OCI-M1 (cell line): ENCODE measurements around the gene NAV3.

ENCODE experiments used
- DNase-seq: peaks from one replicate; lab custom pipeline; 2025; lab: John Stamatoyannopoulos, UW

The NAV3 gene

DNA sequence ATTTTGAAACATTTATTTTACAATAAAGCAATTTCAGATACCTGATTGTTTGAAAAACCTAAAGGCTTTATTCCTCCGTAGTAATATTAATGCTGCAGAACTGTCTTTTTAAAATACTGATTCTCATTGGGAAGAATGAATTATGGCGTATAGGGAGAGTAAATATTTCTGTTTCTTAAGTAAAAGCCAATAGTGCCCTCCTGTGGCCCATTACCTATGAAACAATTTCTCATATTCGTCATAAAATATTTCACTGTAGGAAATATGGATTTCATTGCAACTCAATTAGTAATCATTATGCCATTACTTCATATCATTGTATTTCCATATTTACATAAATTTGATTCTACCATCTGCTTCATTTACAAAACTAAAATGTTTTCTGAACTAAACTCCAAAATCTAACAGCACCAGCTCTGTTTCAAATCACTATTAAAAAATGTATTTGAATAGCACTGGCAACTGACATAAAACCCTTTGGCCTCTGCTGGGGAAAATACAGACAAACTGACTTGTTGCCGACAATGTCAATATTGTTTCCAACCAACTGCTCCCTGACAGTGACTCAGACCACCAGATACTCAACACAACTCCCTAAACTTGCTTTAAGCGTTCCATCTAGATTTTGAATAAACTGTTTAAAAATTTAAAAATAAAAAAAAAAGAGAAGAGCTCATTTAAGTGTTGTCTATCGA lies 290.3 kb downstream of the NAV3 start:
- peak; percentile 80 for DNase-seq

DNA sequence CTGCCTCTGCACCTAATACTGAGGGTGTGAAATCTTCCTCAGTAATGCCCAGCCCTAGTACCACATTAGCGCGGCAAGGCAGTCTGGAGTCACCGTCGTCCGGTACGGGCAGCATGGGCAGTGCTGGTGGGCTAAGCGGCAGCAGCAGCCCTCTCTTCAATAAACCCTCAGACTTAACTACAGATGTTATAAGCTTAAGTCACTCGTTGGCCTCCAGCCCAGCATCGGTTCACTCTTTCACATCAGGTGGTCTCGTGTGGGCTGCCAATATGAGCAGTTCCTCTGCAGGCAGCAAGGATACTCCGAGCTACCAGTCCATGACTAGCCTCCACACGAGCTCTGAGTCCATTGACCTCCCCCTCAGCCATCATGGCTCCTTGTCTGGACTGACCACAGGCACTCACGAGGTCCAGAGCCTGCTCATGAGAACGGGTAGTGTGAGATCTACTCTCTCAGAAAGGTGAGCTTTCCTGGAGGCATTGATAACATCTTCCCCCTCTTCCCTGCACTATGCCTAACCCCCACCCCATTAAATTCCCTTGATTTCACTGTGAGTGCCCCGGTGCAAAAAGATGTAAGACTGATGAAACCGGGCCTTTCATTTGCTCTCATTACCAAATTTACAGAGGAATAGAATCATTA lies 291.4 kb downstream of the NAV3 start:
- DNase-seq: no peak

DNA sequence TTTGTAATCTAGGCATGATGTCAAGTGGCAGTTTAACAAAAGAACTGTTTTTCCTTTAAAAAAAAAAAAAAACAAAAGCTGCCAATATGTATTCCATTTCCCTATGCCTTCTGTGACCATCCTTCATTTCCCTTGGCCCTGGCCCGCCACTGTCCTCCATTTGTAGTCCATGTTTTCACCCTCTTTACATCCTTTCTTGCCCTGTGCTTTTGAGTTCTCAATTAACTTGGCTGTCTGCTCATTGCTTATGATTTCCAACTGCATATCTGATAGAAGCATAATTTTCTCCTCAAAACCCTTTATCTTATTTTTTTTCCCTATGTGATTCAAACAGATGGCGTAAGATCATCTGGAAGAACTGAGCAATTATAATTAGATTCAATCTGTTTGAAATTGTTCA lies 297.5 kb downstream of the NAV3 start:
- no peak for DNase-seq

DNA sequence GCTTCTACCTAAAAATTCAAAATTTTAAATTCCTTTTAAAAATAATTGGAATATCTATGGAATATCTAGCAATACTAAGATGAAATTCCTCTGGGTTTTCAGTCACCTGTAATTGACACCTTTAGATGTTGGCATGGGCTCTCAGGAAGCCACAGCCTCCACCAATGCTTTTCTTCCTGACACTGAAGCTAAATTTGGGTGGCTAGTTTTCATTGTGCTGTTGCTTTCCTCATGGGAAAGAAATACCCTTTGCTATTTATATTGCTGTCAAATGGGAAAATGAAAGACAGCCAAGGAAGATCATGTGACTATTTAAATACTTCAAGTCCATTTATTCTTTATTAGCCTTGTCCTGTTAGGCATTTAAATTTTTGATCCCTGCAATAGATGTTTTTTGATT lies 313.0 kb downstream of the NAV3 start:
- no peak for DNase-seq

DNA sequence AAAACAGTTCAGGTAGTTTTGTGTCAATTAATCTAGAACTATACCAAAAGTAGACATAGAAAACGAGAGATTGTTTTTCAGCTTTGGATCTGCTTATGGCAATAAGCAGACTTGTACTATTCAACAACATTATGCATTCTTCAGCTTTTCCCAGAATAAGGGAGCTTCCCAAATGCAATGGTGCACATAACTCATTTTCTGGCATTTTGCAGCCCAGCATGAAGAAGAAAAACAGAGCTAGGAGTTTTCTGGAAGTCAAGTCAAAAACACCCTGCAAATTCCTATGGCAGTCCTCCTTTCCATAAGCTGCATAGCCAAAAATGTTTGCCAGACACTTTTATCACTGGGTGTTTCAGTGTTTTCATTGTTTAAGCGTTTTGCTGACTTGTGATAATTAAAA lies 314.7 kb downstream of the NAV3 start:
- DNase-seq: no peak

DNA sequence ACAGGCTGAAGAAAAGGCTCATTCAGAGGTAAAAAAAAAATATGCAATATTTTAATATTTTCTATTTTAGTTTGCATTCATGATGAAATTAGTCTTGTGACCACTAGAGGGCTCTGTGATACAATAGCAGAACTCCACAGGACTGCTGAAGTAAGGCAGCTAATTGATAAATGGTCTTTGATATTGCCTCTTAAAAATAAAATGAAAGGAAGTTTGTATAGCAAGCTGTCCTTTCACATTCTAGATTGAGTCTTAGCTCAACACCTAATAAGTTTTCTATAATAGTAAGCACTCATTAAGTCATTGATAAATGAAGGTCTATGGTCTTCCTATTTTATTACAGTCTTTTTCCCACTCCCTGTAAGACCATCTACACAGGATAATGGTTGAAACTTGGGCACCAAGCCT lies 315.7 kb downstream of the NAV3 start:
- peak; percentile 41 for DNase-seq

DNA sequence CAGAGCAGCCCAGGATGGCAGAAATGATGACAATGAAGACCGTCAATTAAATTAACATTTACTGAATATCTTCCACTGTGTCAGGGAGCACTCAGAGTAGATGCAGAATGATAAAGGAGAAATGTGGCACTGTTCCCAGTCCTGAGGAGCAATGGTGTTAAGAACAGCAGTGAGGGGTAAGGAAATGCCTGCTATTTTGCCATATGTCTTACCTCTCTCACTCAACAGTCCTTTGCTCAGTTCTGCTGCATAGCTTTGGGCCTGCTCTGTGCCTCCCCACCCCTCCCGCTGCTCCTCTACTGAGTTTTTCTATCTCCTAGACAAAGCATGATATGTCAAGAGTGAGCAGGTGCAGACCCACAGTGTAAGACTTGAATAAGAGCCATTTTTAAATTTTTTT lies 318.8 kb downstream of the NAV3 start:
- no peak for DNase-seq

DNA sequence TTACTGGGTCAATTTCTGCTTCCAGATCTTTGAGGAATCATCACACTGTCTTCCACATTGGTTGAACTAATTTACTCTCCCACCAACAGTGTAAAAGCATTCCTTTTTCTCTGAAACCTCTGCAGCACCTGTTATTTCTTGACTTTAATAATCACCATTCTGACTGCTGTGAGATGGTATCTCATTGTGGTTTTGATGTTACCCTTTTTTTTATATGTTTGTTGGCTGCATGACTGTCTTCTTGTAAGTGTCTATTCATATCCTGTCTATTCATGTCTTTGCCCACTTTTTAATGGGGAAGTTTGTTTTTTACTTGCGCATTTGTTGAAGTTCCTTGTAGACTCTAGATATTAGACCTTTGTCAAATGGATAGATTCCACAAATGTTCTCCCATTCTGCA lies 324.9 kb downstream of the NAV3 start:
- no peak for DNase-seq

DNA sequence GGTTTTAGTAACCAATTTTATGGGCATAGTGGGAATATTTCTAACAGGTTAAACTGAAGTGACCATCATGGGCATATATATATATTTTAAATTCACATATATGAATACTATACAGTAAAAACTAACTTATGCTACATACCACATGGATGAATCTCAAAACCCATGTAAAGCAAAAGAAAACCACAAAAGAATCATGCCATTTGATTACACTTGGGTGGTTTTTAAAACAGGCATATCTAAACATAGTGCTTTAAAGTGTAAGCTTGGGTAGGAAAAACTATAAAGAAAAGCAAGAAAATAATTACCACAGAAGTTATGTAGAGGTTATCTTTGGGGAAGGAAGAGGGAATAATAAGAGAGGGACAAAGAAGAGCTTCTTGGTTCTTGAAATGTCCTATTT lies 326.1 kb downstream of the NAV3 start:
- no peak for DNase-seq

DNA sequence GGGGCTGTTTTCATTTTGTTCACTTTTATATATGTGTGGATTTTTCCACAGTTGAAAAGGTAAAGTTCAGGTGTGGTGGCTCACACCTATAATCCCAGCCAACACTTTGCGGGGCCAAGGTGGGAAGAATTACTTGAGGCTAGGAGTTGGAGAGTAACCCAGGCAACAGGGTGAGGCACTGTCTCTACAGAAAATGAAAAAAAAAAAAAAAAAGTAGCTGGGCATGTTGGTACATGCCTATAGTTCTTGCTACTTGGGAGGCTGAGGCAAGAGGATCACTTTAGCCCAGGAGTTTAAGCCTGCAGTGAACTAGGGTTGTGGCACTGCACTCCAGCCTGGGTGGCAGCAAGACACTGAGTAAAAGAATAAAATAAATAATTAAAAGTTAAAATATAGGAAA lies 326.5 kb downstream of the NAV3 start:
- DNase-seq: no peak

DNA sequence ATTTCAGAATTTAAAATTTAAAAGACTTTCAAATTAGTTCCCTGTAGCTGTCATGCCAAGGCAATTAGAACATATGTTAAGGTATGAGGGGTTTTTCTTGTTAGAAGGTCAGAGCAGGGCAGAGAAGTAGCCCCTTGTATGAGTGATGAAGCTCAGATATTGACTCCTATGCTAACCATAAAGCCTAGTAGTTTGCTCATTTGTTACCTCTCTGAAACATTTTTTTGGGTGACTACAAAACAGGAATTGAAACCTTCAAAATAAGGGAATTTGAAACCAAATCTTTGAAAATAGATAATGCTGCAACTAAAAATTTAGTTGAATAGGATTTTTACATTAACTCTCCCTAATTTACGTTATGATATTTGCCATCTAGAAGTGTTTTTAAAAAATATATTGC lies 333.5 kb downstream of the NAV3 start:
- DNase-seq: no peak

DNA sequence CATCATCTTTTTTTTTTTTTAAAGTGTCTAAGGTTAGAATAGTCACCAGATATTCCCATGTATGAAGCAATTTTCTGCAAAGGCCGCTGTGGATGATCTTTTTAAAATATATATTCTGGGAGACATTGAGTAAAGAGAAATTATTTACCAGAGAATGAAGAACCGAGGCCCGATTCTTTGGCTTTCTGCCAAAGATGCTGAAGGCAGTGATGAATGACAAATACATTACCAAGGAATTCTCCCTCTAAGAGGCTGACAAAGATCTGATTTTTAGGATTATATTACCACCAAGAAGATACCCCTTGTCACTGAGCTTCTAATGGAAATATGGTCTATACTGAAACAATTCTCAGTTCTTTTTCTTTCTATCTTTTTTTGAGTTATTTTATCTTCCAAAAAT lies 336.8 kb downstream of the NAV3 start:
- no peak for DNase-seq

DNA sequence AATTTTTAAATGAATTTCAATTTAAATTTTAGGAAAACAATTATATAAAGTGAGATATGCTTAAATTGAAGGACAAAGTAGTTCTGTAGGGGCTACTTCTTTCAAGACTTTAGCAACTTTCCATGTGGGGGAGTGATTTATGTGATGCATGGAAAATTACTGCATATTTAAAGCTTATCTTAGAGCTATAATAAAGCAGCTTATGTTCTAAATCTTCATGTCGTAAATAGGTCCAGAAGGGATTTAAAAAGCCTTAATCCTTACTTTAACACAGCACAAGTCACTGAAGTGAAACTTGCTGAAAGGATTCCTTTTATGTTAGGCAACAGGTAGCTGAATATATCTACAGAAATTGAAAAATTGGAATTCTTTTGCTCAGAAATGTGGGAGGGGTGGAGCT lies 340.4 kb downstream of the NAV3 start:
- no peak for DNase-seq

DNA sequence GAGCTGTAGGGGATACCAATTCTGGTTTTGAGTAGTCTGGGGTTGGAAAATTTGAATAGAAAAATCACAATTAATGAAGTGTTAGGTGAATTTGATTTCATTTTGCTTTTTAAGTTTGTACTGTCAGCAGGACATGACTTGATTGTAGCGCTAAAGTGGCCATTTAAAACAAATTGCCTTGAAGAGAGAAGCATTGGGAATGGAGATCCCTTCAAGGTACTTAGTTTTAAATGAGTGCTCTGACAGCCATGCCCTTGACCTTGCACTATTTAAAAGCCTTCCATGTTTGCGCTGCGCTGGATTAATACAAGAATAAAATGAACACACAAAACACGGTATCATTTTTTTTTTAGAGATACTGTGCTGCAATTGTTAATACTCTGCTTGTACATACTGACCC lies 345.9 kb downstream of the NAV3 start:
- DNase-seq: no peak

DNA sequence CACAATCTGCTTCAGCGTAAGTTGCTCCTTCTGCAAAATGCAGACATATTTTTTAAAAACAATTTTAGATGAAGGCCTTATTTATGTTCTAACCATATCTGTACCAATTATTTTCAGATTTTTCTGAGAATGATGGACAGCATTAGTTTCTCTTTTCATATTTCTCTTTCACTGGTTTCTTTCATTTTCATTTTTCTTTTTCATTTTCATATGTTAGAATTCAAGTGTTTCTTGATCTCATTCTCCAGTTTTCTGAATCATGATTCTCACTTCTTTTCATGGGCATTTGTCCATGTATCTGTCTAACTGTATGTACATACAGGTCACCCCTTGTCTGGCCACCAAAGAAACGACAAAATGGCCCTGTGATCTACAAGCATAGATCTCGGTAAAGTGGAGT lies 346.6 kb downstream of the NAV3 start:
- DNase-seq: no peak

DNA sequence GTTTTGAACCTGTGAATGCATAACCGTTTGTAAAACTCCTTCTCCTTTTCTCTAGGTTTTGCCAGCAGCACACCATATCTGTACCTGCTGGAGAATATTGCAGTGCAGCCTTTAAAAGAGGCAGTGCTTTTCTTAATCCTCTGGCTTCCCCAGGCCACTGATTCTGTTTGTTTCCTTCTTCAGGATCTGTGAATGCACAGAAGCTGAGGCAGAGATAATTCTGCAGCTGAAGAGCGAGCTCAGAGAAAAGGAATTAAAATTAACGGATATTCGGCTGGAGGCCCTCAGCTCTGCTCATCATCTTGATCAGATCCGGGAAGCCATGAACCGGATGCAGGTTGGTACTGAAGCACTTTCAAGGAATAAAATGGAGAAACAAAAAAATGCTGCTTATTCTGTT lies 348.7 kb downstream of the NAV3 start:
- DNase-seq: peak; percentile 62

DNA sequence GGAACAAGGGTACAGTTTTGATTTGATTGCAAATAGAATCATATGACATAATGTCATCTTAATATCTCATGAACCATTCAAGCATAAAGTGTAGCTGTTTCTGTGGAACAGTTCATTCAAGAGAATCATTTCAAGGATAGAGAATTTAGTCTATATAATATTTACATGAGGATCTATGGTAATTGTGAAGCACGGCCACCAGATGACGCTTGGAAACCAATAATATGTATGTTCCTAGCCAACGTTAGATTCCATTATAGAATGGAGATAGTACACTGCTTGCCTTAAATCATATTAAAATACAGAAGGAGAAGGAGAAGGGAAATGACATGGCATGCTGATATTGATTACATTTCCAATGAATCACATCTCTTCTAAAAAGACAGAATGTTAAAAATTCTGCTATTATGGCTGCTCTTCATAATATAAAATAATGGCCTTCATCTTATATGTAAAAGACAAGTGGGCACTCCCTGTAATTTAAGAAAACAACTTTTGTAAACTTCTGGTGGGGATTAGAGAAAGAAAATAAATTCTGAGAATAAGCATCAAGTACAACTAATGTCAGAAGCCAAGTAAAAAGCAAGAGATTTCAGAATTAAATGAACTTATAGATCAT lies 351.0 kb downstream of the NAV3 start:
- peak; percentile 82 for DNase-seq

DNA sequence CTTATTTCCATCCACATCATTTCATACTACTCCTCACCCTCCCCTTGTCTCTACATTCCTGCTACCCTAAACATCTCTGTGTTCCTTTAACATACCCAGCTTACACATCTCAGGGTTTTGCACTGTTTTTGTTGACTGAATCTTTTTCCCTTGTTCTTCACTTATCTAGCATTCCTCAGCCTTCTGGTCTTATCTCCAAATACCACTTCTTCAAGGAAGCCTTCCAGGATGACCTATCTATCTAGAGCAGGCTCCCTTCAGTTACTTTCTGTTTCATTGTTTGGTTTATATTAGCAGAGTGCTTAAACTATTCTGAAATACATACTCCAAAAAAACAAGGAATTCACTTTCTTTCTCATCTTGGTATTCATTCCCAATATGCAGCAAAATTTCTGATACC lies 353.1 kb downstream of the NAV3 start:
- DNase-seq: peak; percentile 93

DNA sequence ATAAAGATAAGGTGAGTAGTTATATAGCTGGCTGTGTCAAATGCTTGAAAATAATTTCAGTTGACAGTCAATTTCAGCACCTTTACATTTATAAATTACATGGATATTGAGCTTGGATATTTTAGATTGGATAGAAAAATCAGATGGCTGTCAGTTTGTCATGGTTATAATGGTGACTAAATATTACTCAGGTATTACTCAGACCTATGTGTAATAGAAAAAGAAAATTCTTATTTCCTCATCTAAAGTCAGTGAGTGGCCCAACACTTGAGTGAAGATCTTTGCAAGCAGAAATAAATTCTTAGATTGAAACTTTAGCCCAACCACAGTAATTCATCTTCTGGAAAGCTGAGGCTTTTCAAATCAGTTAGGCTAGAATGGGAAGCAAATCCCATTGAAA lies 354.4 kb downstream of the NAV3 start:
- DNase-seq: no peak

DNA sequence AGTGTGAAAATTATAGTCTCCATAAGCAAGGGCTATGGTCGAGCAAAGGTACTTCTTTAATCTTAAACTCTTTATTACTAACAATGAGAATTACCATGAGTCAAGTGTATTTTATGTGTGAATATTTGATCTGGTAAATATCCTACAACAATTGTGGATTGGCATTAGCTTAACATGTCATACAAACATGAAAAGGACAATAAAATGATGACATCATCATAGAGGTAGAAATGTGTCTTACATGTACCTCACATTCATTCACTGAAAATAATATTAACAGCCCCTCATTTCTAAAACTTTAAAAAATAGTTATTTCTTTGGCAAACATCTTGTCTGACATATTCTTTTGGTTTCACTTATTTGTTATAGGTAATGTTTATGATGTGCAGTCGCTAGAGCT lies 355.0 kb downstream of the NAV3 start:
- DNase-seq: no peak

DNA sequence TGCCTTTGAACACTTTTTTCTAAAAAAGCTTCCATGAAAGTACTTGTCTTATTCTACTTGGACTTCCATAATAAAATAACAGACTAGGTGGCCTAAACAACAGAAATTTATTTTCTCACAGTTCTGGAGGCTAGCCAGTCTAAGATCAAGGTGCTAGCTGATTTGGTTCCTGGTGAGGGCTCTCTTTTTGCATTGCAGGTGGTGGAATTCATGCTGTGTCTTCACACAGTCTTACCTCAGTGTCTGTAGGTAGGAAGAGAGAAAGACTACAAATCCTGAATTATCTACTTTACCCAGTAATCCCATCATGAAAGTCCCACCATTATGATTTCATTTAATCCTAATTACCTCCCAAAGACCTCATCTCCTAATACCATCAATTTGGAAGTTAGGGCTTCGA lies 356.0 kb downstream of the NAV3 start:
- DNase-seq: no peak

DNA sequence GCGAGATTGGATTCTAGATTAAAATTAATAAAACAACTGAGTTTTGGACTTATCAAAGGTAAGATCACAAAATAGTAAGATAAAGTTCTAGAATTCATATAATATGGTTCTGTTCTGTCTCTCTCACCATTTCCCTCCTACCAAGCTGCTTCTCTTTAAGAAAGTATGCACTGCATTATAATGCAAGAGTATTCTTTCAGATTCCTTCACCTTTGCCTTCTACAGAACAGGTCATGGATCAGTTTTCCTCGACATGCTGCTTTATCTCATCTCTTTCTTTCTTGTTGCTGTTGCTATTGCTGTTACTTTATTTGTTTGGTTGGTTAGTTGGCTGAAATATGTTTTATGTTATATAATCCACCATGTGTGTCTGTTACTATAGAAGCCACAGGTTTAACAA lies 357.0 kb downstream of the NAV3 start:
- no peak for DNase-seq

DNA sequence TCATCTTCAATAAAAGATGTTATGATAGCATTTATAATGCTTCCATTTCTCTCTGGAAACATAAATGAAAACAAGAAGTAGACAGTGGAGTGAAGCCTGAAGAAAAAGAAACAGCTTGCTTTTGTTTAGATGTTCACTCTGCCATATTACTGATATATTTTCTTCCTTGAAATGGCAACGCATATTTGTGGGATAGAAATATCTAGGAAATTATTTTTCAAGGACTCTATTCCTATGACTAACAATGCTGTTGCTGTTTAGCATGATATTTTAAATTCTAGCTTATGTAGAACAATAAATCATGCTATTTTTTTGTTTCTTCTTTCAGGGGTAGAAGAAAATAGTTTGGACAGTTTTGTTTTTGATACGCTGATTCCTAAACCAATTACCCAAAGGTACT lies 359.0 kb downstream of the NAV3 start:
- no peak for DNase-seq

DNA sequence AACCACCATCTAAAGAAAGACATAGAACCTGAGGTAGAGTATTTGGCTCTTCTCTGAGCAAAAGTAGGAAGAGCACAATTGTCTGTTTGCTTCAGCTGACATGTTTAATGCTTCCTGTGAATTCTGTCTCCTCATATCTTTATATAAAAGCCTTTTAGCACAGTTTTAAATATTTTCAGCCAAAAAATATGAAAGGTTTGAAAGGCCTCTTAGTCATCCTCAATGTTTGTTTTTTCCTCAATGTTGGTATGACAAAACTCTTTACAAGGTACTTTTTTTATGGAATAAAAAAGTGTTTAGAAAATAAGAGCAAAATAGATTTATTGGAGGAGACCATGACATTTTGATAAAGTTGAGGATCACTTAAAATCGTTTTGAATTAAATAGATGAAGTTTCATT lies 360.9 kb downstream of the NAV3 start:
- DNase-seq: no peak
